H7 (cell line): Measurements from ENCODE around the gene KCNQ2. TPM values are rescaled to one million over a fixed set of nuclear protein-coding genes. Genes with fewer than 3 reads are reported as not detected.
A peak's percentile ranks its signal among the peaks of the same experiment; 100 is the strongest.

Source experiments
- DNase-seq: peaks from one replicate; pipeline ENCODE4 v3.0.0; 2012
- H3K27me3 ChIP-seq: 2 replicates; pipeline ENCODE4 v1.6.0; 2011; ENCODE audit warnings: mild to moderate bottlenecking, low read length; ENCODE audit not compliant: control insufficient read depth, insufficient read depth
- H3K36me3 ChIP-seq: replicated peaks from 2 replicates; pipeline ENCODE4 v1.5.1; 2011; ENCODE audit warnings: low read length; ENCODE audit not compliant: control insufficient read depth, insufficient read depth
- H3K4me3 ChIP-seq: 2 replicates; pipeline ENCODE4 v1.5.1; 2011; ENCODE audit warnings: low read depth, mild to moderate bottlenecking, control low read depth, low read length, moderate library complexity; ENCODE audit not compliant: insufficient read depth
- total RNA-seq: library from RNA; depleted of rRNA; stranded (reverse); fragments of >200 nt; shearing (Covaris generic); gene quantifications from 2 replicates; pipeline ENCODE4 v1.2.3, GENCODE V29; 2014

Gene KCNQ2
- total RNA-seq, 1 experiment from 2014 or later: 129 TPM

DNA sequence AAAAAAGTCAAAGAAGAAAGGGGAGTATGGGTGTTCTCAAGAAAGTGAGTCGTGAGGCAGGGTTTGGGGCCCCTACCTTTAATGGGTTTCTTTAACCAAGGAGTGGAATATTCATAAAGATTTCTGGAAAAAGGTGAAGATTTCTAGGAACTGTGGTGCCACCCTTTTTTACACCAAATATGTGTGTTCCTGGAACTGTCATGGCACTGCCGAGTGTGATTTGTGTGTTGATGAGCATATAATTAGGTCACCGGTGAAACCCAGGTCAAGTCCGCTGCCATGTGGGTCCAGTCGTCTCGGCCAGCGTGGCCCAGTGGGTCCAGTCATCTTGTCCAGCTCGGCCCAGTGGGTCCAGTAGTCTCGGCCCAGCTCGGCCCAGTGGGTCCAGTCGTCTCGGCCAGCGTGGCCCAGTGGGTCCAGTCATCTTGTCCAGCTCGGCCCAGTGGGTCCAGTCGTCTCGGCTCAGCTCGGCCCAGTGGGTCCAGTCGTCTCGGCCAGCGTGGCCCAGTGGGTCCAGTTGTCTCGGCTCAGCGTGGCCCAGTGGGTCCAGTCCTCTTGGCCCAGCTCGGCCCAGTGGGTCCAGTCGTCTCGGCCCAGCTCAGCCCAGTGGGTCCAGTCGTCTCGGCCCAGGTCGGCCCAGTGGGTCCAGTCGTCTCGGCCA, 34.8 kb upstream of the KCNQ2 start:
- Histone ChIP-seq H3K4me3 (no peak overlapping the region), H3K27me3 (no peaks in the 10 kb centered on the region), H3K36me3 (no peaks in the 10 kb centered on the region)
- no peak for DNase-seq

DNA sequence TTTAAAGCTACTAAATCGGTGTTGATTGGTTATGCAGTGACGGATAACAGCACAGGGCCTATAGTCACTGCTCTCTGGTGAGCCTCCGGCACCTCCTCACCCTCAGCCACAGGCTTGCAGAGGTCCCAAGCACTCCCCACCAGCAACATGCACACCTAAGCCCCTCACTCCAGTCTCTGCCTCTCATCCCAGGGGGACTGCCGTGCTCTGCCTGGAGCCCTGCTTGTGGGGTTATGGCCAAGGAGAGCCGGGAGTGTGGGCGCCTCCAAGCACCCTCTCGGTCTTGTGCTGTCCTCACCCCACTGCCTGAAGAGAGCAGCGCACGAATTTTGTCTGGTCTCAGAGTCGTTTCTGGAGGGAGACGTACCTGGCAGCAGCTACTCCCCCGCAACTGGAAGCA, 33.3 kb upstream of the KCNQ2 start:
- Histone ChIP-seq H3K4me3 (no peak overlapping the region), H3K27me3 (peaks cover 3% of the 10 kb centered on the region; the same call in 1 of the 2 replicates), H3K36me3 (no peaks in the 10 kb centered on the region)
- peak; percentile 29 for DNase-seq

DNA sequence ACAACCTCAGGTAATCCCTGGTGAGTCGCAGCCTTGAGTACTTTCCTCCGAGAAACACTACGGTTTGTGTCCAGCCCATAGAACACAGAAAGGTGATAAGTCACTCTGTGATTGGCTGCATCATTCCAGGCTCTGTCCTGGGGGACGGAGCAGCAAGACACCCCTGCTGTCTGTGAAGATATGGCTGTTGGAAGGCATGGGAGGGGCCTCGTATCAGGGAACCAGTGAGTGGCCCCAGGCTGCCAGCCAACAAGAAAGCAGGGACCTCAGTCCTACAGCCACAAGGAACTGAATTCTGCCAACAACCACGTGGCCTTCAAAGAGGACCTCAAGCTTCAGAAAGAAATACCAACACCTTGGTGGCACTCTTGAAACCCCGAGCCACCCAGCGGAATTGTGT, 32.8 kb upstream of the KCNQ2 start:
- H3K4me3 ChIP-seq: no peak overlapping the region
- H3K27me3 ChIP-seq: peaks cover 3% of the 10 kb centered on the region; the same call in 1 of the 2 replicates
- H3K36me3 ChIP-seq: no peaks in the 10 kb centered on the region
- DNase-seq: peak; percentile 35

DNA sequence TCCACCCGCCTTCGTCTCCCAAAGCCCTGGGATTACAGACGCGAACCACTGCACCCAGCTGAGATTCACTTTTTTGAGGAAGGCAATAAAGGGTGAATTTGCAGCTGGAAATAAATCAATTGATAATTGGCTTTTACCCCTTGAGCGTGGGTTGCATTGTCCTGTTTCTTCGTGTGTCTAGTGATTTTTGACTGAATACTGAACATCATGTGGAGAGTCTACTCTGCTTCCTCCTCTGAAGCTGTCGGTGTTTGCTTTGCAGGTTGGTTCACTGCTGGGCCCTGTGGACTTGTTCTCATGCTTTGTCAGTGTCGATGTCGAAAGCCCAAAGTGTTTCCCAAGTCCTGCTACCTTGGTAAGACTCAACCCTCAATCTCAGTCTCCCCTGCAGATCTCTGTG, 32.2 kb upstream of the KCNQ2 start:
- H3K36me3 ChIP-seq: no peaks in the 10 kb centered on the region
- DNase-seq: peak; percentile 21
- H3K4me3 ChIP-seq: no peak overlapping the region
- H3K27me3 ChIP-seq: peaks cover 8% of the 10 kb centered on the region

DNA sequence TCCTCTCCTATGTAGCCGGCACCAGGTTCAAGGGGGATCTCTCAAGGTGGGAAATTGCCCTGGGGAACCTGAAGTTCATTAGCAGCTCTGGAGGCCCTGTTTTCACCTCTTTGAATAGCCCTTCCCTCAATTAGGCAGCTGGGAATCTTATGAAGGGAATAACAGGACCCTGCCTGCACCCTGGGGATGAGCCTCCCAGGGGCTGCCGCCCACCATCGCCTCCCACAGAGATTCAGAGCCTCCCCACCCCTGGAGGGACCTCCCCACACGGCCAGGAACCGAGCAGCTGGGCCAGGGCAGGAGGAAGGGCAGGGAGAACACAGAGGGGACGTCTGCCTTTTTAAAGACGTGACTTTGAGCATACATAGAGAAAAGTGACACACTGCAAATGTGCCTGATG, 31.1 kb upstream of the KCNQ2 start:
- Histone ChIP-seq H3K4me3 (no peak overlapping the region), H3K36me3 (no peaks in the 10 kb centered on the region), H3K27me3 (peaks cover 14% of the 10 kb centered on the region)
- DNase-seq: peak; percentile 45

DNA sequence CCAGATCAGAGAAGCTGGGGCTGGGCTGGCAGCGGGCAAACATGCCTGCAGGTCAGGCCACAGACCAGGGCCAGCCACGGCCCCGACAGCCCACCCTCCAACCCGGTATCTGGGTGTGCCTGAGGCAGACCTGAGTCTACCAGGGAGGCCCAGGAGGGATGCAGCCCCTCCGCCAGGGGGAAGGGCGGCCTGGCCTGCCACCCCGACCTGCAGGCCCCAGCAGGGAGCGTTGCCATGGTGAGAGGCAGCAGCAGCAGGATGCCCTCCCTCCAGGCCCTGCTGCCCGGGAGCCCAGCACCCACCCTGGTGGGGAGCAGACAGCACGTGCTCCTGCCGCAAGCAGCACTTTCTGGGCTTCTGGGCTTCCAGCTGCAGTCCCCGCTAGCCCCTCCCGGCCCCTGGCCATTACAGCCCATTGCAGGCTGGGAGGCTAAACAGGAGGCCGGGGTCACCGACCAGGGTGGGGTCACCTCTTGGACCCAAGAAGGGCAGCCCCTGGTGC, 30.3 kb upstream of the KCNQ2 start:
- Histone ChIP-seq H3K4me3 (no peak overlapping the region), H3K27me3 (peaks cover 22% of the 10 kb centered on the region), H3K36me3 (no peaks in the 10 kb centered on the region)
- peak; percentile 75 for DNase-seq

DNA sequence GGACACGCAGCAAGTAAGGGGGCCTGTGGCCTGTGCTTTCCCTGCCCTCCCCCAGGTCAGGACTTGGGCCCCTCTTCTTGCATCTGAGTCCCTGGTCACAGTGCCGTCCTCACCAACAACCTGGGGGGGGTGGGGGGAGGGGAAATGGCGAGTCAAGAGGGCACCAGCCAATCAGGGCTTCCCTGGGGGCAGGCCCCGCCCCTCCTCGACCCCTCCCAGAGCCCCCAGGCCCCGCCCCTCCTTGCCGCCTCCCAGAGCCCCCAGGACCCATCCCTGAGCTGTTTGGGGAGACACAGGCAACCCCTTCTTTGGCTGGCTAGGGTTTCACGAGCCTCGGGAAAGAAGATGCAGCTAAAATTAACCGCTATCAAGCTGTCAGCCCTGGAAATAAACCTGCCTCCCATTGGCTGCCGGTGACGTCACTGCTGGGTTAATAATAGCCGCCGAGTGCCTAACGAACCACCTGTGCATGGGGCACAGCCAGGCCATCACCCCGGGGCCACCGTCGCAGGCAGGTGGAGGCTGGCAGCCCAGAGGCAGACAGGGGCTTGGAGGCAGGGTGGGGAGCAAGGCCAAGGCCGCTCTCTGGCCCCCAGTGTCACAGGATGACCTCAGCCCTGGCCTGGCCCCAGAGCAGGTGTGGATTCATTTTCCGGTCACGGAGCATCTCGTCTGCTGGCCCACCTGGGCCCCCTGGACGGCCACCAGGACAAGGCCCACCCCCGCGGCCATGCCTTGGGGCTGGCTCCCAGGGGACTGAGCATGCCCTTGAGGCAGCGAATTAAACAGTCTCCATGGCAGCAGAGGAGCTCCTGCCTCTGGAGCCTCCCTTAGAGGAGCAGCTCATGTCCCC, 29.6 kb upstream of the KCNQ2 start:
- peak; percentile 98 for DNase-seq
- H3K36me3 ChIP-seq: no peaks in the 10 kb centered on the region
- H3K27me3 ChIP-seq: peaks cover 29% of the 10 kb centered on the region
- peak overlapping the region; percentile 36 for H3K4me3 ChIP-seq

DNA sequence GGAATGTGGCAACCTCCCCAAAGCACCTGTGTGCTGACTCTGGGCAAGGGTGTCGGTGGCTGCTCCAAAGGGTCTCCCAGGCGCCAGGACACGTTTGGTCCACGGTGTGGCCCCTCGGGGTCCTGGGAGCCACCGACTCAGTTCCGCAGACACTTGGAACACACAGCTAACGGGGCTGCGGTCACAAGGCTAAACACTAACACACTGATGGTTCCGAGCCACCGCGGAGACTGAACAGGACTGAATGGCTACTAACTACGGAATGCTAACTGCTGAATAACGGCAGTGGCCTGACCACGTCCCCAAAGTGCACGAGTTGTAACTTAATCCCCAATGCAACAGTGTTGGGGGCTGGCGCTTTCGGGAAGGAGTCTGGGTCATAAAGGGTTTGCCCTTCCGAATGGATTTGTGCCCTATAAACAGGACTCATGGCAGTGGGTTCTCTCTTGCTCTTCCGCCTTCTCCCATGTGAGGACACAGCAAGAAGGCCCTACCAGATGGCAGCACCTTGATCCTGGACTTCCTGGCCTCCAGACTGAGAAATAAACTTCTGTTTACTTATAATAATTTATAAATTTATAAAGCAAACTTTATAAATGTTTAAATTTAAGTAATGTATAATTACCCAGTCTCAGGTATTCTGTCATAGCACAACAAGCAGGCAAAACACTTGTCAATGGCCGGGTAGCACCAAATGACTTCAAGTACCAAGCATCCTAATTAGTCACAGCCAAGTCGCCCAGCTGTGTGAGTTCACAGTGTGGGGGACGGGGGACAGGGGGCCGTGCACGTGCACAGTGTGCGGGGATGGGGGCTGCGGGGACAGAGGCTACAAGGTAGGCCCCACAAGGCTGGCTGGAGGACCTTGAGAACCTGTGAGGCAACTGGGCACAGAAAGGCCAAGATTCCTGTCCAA, 28.7 kb upstream of the KCNQ2 start:
- no peak for DNase-seq
- Histone ChIP-seq H3K4me3 (no peak overlapping the region), H3K27me3 (peaks cover 34% of the 10 kb centered on the region), H3K36me3 (no peaks in the 10 kb centered on the region)

DNA sequence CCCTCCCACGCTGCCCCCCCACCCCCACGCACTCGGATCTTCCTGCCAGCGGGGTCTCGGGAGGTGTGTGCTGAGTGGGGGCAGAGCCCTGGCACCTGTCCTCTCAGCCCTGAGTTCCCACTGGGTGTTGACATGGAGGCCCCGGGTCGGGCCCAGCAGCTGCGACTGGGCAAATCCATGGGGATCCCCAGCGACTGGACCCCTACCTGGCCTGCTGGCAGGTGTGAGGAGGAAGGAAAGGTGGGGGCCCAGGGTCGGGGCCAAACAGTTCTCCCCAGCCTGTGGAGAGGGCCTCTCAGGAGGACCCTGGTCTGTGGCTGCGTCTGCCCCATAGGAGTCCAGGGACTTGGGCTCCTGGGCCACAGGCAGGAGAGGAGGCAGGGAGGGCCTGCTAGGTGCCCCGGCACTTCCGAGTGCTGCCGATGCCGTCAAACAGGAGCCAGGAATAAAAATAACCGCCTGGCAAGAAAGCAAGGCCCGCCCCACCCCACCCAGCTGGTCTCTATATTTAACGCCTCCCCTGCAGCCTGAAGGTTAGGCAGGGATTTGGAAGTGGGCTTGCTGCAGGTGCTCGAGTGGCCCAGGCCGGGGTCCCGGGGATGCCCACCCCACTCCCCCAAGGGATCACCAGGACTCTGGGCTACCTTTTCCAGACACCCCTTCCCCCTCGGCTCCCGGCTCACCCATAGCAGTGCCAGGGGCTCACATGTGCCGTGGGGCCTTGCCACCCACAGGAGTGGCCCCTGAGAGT, 27.9 kb upstream of the KCNQ2 start:
- H3K4me3 ChIP-seq: no peak overlapping the region
- no peaks in the 10 kb centered on the region for H3K36me3 ChIP-seq
- DNase-seq: peak; percentile 63
- H3K27me3 ChIP-seq: peaks cover 34% of the 10 kb centered on the region

DNA sequence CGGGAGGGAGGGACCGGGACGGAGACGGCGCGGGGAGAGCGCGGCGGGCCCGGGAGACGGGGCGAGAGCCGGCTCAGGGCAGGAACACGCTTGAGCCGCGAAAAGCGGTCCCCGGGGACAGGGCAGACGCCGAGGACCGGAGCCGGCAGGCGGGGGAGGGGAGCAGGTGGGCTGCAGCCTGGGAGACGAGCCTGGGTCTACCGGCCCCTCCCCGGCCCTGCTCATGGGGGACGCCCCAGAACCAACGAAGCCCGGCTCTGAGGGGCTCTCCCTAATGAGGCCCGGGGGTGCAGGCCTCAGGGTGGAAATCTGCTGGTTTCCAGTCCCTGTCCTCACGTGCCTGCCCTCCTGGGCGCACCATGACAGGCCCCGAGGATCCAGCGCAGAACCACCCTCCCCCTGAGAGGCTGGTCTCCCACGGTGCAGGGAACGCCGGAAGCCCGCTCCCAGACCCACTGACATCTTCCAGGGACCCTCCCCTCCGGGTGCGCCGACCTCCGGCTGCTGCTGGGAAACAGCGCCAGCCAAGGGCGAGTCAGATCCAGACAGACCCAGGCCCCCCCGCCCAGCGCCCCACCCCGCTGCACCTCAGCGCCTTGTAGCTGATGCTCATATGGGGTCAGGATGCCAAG, 27.0 kb upstream of the KCNQ2 start:
- Histone ChIP-seq H3K4me3 (peak overlapping the region; percentile 53), H3K36me3 (no peaks in the 10 kb centered on the region), H3K27me3 (peaks cover 34% of the 10 kb centered on the region)
- DNase-seq: peak; percentile 92

DNA sequence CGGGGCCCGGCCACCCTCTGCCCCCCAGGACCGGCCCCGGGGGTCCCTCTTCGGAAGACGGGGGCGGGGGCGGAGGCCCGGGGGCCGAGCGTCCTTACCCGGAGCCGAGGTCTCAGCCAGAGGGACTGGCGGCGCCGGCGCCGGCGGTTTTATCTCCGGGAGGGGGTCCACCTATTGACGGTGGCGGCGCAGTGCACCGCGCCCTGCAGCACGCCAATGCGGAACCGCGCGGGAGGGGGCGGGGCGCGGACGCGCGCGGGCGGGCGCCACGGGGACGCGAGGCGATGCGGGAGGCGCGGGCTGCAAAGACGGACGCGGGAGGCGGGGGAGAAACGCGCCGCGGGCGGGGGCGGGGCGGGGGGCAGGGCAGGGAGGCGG, 26.5 kb upstream of the KCNQ2 start, which contains the start of gene EEF1A2:
Gene EEF1A2 (minus strand): TSS at position 124 of the 378 bp plus-strand sequence. CDS start 1,320 bp downstream, outside the sequence.
- no peaks in the 10 kb centered on the region; the same call in 1 of the 2 replicates for H3K36me3 ChIP-seq
- peaks cover 34% of the 10 kb centered on the region for H3K27me3 ChIP-seq
- DNase-seq: peak; percentile 92
- peak within 1 kb of the TSS; percentile 53 for H3K4me3 ChIP-seq

DNA sequence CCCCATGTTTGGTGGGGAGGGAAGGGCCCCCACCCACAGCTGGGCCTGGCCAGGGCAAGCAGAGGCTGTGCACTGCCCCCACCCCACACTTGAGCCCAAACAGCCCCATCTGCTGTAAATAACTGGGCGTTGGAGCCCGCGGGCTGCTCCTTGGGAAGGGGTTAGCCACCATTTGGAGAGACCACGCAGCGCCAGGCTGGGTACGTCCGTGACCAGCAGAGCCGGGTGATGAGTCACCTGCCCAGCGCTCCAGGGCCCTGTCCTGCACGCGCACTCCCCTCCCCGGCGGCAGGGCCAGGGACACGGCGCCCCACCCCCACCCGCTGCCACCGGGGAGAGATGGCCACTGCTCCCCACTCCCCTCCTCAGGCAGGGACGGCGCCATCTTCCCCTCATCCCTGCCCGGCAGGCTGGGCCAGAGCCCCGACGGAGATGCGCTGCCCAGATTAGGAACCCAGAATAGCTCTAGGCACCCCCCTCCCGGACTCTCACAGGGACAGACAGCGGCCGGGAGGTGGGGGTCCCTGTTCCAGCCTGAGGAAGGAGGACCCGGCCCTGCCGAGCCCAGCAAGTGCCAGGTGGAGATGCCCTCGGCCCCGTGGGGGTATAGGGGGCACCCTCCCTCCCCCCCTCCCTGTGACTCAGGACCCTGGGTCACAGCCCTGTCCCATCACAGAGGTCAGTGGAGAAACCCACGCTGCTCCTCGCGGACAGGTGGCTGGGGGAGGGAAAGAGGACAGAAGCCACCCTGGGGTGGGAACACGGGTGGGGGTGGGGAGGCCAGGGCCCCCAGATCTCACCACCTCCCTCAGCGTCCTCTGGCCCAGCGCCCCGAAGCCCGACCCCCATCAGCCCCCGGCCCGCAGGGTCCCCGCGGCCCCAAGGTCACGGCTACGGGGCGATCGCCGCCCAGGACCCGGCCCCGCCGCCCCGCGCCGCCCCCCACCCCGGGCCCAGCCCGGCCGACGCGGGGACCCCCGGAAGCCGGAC, 25.8 kb upstream of the KCNQ2 start:
- peaks cover 34% of the 10 kb centered on the region for H3K27me3 ChIP-seq

More for the DNA sequence above, 25.8 kb upstream of the KCNQ2 start:
- no peaks in the 10 kb centered on the region; the same call in 1 of the 2 replicates for H3K36me3 ChIP-seq
- peak; percentile 89 for DNase-seq
- H3K4me3 ChIP-seq: peak overlapping the region; percentile 29
